HepG2 (cell line): Measurements from ENCODE around the gene SHFL. TPM values are rescaled to one million over a fixed set of nuclear protein-coding genes. Genes with fewer than 3 reads are reported as not detected.
A peak's percentile ranks its signal among the peaks of the same experiment; 100 is the strongest.

Experiments
- ATF1 ChIP-seq: IDR thresholded peaks from 2 replicates; pipeline ENCODE4 v1.6.1; 2016; ENCODE audit warnings: mild to moderate bottlenecking, control low read depth
- BCL6 ChIP-seq: IDR thresholded peaks from 2 replicates; pipeline ENCODE4 v1.6.1; 2016; ENCODE audit warnings: missing genetic modification reagents, missing compliant biosample characterization
- CEBPB ChIP-seq: IDR thresholded peaks from 2 replicates; pipeline ENCODE4 v1.6.1; 2011; ENCODE audit warnings: low read depth, low read length, improper control_type of control experiment, borderline replicate concordance
- HNRNPL ChIP-seq: fragments of 200-400 bp; formaldehyde crosslinking; IDR thresholded peaks from 2 replicates; pipeline ENCODE4 v1.6.1; 2017; ENCODE audit warnings: mild to moderate bottlenecking, low read depth, low read length
- KAT8 ChIP-seq: IDR thresholded peaks from 2 replicates; pipeline ENCODE4 v1.6.1; 2016; ENCODE audit warnings: missing genetic modification reagents, missing compliant biosample characterization
- KLF6 ChIP-seq: IDR thresholded peaks from 2 replicates; pipeline ENCODE4 v1.8.0; 2016; ENCODE audit warnings: missing biosample characterization, missing genetic modification reagents
- MZF1 ChIP-seq: sonication (generic); formaldehyde crosslinking; IDR thresholded peaks from 2 replicates; pipeline ENCODE4 v1.8.1; 2023; ENCODE audit warnings: mild to moderate bottlenecking, missing genetic modification reagents, borderline replicate concordance
- NCOA1 ChIP-seq: sonication (generic); formaldehyde crosslinking; IDR thresholded peaks from 2 replicates; pipeline ENCODE4 v1.9.0; 2021; ENCODE audit warnings: missing genetic modification reagents
- NR1H2 ChIP-seq: sonication (generic); formaldehyde crosslinking; IDR thresholded peaks from 2 replicates; pipeline ENCODE4 v1.8.1; 2022; ENCODE audit warnings: low read depth, missing genetic modification reagents, borderline replicate concordance
- PAWR ChIP-seq: sonication (generic); formaldehyde crosslinking; IDR thresholded peaks from 2 replicates; pipeline ENCODE4 v1.4.0; 2020; ENCODE audit warnings: missing genetic modification reagents, mild to moderate bottlenecking, borderline replicate concordance
- SALL1 ChIP-seq: sonication (generic); formaldehyde crosslinking; IDR thresholded peaks from 2 replicates; pipeline ENCODE4 v1.8.0; 2022; ENCODE audit warnings: mild to moderate bottlenecking, missing genetic modification reagents
- ZKSCAN5 ChIP-seq: sonication (generic); formaldehyde crosslinking; IDR thresholded peaks from 2 replicates; pipeline ENCODE4 v1.5.1; 2020; ENCODE audit warnings: mild to moderate bottlenecking, missing genetic modification reagents
- ZNF230 ChIP-seq: sonication (generic); formaldehyde crosslinking; IDR thresholded peaks from 2 replicates; pipeline ENCODE4 v1.4.0; 2020; ENCODE audit warnings: mild to moderate bottlenecking, missing genetic modification reagents
- ZNF772 ChIP-seq: sonication (generic); formaldehyde crosslinking; IDR thresholded peaks from 2 replicates; pipeline ENCODE4 v1.5.0; 2020; ENCODE audit warnings: mild to moderate bottlenecking, missing genetic modification reagents
- ZSCAN29 ChIP-seq: sonication (generic); formaldehyde crosslinking; conservative IDR thresholded peaks from 2 replicates; pipeline ENCODE4 v1.4.0; 2020; ENCODE audit warnings: mild to moderate bottlenecking, missing genetic modification reagents
- ZSCAN30 ChIP-seq: sonication (generic); formaldehyde crosslinking; IDR thresholded peaks from 2 replicates; pipeline ENCODE4 v1.5.0; 2020; ENCODE audit warnings: mild to moderate bottlenecking, missing genetic modification reagents
- polyA plus RNA-seq, 8 experiments: library from polyadenylated mRNA; depleted of rRNA in 3 of 8; stranded (reverse) in 7 of 8; unstranded in 1 of 8; fragments of >200 nt; fragmentation: Illumina TruSeq in 4 of 8; extraction: Trizol in 4 of 8; gene quantifications; 2 replicates each; pipeline versions ENCODE4 v1.2.1 to v1.2.3, GENCODE V29; 2011 to 2016; ENCODE audit warnings: low read depth in 4 of 8, missing spikeins in 1 of 8, mixed read lengths in 1 of 8; ENCODE audit not compliant: insufficient read depth in 1 of 8
- total RNA-seq, 5 experiments: library from RNA; depleted of rRNA; stranded (reverse); fragments of >200 nt; fragmentation: Illumina TruSeq; extraction: Trizol; gene quantifications; 2 replicates each; pipeline ENCODE4 v1.2.3, GENCODE V29; 2016; ENCODE audit warnings: low read depth in 1 of 5
- TF ChIP-seq, protein P1 (sequence below): IDR thresholded peaks from 2 replicates; pipeline ENCODE4 v1.6.1; 2012; ENCODE audit warnings: inconsistent platforms
- TF ChIP-seq, protein P2 (sequence below): sonication (generic); formaldehyde crosslinking; IDR thresholded peaks from 2 replicates; pipeline ENCODE4 v1.9.0; 2021; ENCODE audit warnings: missing genetic modification reagents, borderline replicate concordance
- TF ChIP-seq, protein P3 (sequence below), 2 experiments: fragments of 450-650 bp in 1 of 2; sonication (generic) in 1 of 2; formaldehyde crosslinking; IDR thresholded peaks; 2 replicates each; pipeline versions ENCODE4 v1.5.0 to v1.8.0; 2020 to 2022; ENCODE audit warnings: mild to moderate bottlenecking in 1 of 2, missing genetic modification reagents in 1 of 2
- TF ChIP-seq, protein P4 (sequence below): sonication (generic); formaldehyde crosslinking; IDR thresholded peaks from 2 replicates; pipeline ENCODE4 v1.4.0; 2020; ENCODE audit warnings: missing genetic modification reagents
- TF ChIP-seq, protein P5 (sequence below): sonication (generic); formaldehyde crosslinking; IDR thresholded peaks from 2 replicates; pipeline ENCODE4 v1.4.0; 2020; ENCODE audit warnings: missing genetic modification reagents

The SHFL gene
- total and polyA plus RNA-seq, 2 of the 13 experiments (the other 11 are each of a cell fraction or from before 2014, with no cell fraction given) = 12.3 to 36.4 TPM

DNA sequence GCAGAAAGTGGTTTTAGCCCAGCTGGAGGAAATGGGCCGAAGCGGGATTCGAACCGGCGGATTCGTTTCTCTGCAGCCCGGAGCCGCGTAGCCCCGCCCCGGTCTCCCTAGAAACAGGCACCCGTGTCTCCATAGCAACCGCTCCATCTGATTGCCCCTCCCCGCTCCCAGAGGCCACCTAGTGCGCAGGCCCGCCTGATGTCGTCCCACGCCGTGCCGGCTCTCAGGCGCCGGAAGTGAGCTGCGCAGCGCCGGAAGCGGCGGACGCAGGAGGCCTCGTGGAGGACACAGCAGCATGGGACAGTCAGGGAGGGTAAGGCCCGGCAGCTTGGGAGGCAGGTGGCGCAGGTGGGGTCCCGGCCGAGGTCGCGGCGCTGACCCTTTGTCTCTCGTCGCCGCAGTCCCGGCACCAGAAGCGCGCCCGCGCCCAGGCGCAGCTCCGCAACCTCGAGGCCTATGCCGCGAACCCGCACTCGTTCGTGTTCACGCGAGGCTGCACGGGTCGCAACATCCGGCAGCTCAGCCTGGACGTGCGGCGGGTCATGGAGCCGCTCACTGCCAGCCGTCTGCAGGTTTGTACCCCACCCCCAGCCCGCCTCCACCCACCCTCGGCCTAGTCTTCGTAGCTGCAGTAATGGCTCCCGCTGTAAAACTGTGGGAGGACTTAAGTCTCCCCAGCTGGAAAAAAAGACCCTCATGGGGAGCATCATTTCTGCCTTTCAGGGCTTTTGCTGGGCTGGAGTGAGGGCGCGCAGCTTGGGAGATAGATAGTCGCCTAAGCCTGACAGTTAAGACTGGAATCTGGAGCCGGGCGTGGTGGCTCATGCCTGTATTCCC is 20.2 kb downstream of the SHFL start, which contains the start of gene PPAN (continued):
- TF ChIP-seq PAWR (CRISPR knock-in tag) (peak; percentile 19; the same call in 1 of the 2 replicates), KLF6 (CRISPR knock-in tag) (peak; percentile 70; the same call in 1 of the 2 replicates), NCOA1 (CRISPR knock-in tag) (peak; percentile 76; the same call in 1 of the 2 replicates), CEBPB (no peak), NR1H2 (CRISPR knock-in tag) (peak; percentile 66; the same call in 1 of the 2 replicates), ZNF230 (CRISPR knock-in tag) (peak; percentile 56; the same call in 1 of the 2 replicates), KAT8 (peak; percentile 98), ZSCAN29 (no peak; the same call in 1 of the 2 replicates), ZNF772 (CRISPR knock-in tag) (peak; percentile 79), BCL6 (CRISPR knock-in tag) (peak; percentile 51), ZKSCAN5 (CRISPR knock-in tag) (no peak), HNRNPL (no peak), ZSCAN30 (CRISPR knock-in tag) (no peak), SALL1 (CRISPR knock-in tag) (peak; percentile 91), MZF1 (CRISPR knock-in tag) (no peak), ATF1 (peak; percentile 88)
- TF ChIP-seq, protein P1, sequence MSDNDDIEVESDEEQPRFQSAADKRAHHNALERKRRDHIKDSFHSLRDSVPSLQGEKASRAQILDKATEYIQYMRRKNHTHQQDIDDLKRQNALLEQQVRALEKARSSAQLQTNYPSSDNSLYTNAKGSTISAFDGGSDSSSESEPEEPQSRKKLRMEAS = peak; percentile 100
- TF ChIP-seq, protein P2, sequence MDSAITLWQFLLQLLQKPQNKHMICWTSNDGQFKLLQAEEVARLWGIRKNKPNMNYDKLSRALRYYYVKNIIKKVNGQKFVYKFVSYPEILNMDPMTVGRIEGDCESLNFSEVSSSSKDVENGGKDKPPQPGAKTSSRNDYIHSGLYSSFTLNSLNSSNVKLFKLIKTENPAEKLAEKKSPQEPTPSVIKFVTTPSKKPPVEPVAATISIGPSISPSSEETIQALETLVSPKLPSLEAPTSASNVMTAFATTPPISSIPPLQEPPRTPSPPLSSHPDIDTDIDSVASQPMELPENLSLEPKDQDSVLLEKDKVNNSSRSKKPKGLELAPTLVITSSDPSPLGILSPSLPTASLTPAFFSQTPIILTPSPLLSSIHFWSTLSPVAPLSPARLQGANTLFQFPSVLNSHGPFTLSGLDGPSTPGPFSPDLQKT (CRISPR knock-in tag) = no peak; the same call in 1 of the 2 replicates
- TF ChIP-seq, protein P3, sequence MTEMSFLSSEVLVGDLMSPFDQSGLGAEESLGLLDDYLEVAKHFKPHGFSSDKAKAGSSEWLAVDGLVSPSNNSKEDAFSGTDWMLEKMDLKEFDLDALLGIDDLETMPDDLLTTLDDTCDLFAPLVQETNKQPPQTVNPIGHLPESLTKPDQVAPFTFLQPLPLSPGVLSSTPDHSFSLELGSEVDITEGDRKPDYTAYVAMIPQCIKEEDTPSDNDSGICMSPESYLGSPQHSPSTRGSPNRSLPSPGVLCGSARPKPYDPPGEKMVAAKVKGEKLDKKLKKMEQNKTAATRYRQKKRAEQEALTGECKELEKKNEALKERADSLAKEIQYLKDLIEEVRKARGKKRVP (CRISPR knock-in tag; IDR thresholded peaks at IDR 0.05) = no peak
- TF ChIP-seq, protein P4, sequence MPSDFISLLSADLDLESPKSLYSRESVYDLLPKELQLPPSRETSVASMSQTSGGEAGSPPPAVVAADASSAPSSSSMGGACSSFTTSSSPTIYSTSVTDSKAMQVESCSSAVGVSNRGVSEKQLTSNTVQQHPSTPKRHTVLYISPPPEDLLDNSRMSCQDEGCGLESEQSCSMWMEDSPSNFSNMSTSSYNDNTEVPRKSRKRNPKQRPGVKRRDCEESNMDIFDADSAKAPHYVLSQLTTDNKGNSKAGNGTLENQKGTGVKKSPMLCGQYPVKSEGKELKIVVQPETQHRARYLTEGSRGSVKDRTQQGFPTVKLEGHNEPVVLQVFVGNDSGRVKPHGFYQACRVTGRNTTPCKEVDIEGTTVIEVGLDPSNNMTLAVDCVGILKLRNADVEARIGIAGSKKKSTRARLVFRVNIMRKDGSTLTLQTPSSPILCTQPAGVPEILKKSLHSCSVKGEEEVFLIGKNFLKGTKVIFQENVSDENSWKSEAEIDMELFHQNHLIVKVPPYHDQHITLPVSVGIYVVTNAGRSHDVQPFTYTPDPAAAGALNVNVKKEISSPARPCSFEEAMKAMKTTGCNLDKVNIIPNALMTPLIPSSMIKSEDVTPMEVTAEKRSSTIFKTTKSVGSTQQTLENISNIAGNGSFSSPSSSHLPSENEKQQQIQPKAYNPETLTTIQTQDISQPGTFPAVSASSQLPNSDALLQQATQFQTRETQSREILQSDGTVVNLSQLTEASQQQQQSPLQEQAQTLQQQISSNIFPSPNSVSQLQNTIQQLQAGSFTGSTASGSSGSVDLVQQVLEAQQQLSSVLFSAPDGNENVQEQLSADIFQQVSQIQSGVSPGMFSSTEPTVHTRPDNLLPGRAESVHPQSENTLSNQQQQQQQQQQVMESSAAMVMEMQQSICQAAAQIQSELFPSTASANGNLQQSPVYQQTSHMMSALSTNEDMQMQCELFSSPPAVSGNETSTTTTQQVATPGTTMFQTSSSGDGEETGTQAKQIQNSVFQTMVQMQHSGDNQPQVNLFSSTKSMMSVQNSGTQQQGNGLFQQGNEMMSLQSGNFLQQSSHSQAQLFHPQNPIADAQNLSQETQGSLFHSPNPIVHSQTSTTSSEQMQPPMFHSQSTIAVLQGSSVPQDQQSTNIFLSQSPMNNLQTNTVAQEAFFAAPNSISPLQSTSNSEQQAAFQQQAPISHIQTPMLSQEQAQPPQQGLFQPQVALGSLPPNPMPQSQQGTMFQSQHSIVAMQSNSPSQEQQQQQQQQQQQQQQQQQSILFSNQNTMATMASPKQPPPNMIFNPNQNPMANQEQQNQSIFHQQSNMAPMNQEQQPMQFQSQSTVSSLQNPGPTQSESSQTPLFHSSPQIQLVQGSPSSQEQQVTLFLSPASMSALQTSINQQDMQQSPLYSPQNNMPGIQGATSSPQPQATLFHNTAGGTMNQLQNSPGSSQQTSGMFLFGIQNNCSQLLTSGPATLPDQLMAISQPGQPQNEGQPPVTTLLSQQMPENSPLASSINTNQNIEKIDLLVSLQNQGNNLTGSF (CRISPR knock-in tag) = peak; percentile 78; the same call in 1 of the 2 replicates
- TF ChIP-seq, protein P5, sequence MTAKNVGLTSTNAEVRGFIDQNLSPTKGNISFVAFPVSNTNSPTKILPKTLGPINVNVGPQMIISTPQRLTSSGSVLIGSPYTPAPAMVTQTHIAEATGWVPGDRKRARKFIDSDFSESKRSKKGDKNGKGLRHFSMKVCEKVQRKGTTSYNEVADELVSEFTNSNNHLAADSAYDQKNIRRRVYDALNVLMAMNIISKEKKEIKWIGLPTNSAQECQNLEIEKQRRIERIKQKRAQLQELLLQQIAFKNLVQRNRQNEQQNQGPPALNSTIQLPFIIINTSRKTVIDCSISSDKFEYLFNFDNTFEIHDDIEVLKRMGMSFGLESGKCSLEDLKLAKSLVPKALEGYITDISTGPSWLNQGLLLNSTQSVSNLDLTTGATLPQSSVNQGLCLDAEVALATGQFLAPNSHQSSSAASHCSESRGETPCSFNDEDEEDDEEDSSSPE = peak; percentile 70; the same call in 1 of the 2 replicates
